Activated T-cell treated with anti-CD3 and anti-CD28 coated beads for 4 hours (primary cell): ENCODE measurements around the gene GIMD1.
"Not testable (repeated sequence)": the region's sequence is repeated elsewhere in the genome, so short reads cannot be mapped to it uniquely, and the experiment has no call there.

Source experiments
- DNase-seq: peaks from one replicate; pipeline ENCODE4 v3.0.0-alpha.2; 2020

The GIMD1 gene

DNA sequence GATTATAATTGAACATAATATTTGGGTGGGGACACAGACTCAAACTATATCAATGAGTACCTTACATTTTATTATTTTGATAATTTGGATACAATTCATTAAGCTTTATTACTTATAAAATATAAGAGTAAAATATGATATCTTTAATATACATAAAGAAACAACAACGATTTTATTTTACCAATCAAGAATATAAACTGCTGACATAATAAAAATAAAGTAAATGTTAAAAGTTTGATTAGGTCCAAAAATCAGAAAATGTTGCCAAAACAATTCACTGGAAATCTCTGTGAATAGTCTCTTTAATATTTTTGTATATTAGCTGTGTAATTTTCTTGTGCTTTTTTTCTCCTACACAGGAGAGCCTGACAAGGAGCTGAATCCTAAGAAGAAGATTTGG, 21.4 kb downstream of the GIMD1 start:
- no peak for DNase-seq

DNA sequence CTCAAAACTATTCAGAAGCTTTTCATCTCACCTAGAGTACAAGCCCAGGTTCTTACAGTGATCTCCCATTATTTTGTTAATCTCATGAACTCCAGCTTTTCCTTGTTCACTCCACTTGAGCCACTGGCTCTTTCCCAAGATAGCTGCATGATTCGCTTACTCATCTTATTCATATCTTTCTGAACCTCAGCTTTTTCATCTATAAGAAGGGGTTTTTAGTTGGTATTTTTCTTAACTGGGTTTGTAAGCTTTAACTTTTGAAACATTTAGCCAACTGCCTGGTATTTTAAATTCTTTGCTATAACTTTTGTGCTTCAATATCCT, 24.0 kb downstream of the GIMD1 start:
- DNase-seq: no peak

DNA sequence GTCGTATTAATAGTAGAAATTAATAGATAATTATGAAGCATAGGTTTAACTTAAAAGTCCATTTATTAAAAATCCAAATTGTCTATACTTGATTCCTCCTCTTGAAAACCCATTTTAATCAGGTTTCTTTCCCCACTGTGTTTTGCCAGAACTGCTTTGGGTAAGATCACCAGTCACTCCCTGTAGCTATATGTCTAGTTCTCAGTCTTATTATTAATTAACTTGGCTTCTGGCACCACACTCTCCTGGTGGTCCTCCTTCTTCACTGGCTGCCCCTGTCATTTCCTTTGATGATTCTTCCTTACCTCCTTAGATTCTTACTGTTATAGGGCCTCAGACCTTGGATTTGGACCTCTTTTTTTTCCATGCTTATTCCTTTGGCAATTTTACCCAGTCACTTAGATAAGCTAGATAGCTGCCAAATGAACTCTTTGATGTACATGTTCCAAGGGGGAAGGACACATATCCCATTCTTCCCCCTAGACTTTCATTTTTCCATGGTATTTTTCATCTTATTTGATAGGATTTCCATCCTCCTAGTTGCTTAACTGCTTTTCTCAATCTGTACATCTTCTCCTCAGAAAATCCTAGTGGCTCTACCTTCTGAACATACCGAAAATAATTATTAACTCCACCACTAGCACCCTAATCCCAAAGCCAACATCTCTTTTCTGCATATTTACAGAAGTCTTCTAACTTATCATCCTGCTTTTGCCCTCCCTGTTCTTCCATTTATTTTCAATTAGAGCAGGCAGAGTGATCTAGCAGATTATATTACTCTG, 24.5 kb downstream of the GIMD1 start:
- no peak for DNase-seq

DNA sequence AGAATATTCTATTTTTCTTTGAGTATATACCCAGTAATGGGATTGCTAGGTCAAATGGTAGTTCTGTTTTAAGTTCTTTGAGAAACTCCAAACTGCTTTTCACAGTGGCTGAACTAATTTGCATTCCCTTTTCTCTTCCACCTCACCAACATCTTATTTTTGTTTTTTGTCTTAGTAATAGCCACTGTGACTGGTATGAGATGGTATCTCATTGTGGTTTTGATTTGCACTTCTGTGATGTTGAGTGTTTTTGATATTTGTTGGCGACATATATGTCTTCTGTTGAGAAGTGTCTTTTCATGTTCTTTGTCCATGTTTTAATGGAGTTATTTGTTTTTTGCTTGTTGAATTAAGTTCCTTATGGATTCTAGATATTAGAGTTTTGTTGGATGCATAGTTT, 27.8 kb downstream of the GIMD1 start:
- DNase-seq: no peak

DNA sequence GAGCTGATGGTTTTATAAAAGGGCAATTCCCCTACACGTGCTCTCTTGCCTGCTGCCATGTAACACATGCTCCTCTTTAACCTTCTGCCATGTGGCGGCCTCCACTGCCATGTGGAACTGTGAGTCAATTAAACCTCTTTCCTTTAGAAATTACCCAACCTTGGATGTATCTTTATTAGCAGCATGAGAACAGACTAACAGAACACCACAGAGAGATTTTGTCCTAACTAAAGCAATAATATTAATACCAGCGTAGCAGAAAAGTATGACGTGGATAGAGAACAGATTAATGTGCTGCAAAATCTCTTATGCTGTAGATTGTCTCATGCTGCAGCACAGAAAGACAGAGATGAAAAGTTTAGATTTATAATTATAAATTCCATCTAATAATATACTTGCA, 29.1 kb downstream of the GIMD1 start:
- no peak for DNase-seq

DNA sequence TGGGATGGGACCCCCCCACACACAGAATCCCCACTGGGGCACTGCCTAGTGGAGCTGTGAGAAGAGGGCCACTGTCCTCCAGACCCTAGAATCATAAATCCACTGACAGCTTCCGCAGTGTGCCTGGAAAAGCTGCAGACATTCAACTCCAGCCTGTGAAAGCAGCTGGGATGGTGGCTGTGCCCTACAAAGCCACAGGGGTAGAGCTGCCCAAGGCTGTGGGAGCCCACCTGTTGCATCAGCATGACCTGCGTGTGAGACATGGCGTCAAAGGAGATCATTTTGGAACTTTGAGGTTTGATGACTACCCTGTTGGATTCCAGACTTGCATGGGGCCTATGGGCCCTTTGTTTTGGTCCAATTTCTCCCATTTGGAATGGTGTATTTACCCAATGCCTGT, 29.9 kb downstream of the GIMD1 start:
- DNase-seq: no peak

DNA sequence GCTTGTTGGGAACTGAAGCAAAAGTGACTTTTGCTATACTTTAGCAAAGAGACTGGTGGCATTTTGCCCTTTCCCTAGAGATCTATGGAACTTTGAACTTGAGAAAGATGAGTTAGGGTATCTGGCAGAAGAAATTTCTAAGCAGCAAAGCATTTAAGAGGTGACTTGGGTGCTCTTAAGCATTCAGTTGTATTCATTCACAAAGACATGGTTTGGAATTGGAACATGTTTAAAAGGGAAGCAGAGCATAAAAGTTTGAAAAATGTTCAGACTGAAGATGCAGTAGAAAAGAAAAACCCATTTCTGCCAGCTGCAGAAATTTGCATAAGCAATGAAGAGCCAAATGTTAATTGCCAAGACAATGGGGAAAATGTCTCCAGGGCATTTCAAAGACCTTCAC, 30.7 kb downstream of the GIMD1 start:
- no peak for DNase-seq

DNA sequence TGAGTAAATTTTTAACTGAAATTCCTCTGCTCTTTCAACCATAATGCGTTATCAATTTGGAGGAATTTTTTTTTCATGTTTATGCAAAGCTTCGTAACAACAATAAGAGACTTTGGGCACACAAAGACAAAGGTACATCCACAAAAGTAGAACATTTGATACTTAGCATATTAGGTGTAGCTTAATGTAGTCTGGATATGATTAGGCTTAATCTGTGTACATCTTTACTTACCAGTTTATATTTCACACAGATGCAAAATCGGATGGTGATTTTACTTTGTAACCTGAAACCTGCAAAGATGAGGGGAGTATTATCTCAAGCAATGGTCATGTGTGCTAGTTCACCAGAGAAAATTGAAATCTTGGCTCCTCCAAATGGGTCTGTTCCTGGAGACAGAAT, 32.0 kb downstream of the GIMD1 start:
- no peak for DNase-seq

DNA sequence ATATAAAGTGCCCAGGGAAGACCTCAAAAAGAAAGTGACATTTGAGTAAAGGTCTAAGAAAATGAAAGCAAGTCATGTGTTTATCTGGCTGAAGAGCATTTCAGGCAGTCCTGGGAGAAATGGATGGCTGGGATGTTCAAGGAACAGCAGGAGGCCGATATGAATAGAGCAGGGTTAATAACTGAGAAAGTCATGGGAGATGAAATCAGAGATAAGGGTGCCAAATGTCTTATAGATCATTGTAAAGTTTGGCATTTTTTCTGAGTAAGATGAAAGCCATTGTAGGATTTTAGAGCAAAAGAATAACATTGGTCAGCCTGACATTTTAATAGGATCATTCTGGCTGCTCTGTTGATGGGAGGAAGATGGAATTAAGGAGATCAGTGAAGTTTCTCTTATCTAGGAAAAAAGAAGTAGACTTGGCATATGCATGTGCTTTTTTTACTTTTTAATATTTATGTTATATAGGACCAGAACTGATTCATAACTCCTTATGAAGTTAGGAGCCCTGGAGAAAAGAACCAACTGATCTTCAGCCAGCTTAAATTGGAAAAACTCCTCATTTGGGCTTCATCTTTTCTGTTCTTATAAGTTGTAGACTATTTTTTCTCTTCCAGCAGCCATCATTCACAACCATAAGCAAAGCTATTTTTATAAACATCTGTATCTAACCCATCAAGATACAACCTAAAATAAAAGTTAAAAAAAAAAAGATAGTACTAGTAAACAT, 33.7 kb downstream of the GIMD1 start:
- DNase-seq: no peak

DNA sequence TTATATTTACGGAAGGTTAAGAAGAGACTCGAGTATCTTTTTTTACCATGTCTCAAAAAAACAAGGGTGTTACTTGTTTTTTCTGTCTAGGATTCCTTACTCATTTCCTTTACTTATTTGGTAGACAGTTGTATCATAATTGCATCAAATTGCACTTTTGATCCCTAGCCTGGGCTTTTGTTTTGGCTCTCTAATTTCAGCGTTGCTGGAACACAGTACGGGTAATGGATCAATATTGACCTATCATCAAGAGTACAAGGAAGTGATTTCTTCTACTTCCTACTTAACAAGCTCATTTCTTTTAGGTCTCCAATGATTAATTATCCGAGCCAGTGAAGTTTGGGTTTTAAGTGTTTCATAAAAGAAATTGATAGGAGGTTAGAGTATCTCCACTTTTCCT, 35.4 kb downstream of the GIMD1 start:
- no peak for DNase-seq

DNA sequence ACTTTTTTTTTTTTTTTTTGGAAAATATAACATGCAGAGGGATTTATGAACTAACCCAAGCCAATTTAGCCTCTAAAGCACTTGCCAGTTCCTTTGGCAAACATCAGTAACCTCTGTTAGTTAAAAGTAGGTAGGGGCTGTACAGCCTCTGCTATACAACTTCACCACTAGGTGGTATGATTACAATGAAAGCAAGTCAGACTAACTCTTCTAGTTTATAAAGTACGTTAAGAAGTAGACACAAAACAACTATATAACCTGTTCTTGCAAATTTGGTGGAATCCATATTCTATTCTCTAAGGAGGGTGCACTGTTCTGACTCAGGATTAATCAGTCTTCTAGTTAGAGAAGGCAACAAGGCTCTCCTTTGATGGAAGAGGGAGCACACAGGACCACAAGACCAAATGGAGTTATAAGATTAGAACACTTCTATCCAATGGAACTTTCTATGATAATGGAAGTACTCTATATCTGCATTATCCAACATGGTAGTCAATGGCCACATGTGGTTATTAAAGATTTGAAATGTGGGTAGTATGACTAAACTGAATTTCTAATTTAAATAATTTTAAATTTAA, 39.4 kb downstream of the GIMD1 start:
- DNase-seq: no peak

DNA sequence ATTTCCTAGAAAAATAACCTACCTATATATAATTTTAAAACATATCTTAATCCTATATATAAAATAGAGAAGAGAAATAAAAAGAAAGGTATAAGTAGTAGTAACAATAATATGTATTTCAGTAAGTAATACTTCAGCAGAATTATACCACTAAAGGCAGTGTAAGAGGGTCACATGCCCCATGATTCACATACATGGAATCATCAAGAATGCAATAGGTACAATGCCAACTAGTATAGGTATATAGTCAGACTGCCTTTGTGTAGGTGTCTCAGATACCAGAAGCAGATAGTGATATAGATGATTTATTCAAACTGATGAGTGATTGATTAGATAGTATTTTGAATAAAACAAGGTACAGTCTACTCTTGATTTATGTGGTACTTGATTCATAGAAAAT, 42.8 kb downstream of the GIMD1 start:
- DNase-seq: no peak

DNA sequence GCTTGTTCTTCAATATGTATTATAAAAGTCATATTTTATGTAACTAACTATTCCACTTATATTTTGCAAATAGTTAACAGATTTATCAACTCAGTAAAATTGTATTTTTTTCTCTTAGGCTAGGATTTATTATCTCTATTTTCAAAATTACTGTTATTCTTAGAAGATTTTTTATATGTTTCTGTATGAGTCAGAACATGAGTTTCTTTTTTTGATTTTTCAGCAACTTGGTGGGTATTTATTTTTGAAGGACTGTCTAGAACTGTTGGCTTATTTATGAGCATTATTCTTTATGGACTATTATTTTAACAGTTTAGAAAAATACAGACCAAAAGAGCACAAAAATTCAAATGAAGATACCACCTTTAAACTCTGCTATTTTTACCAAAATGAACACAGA, 45.5 kb downstream of the GIMD1 start:
- DNase-seq: no peak

DNA sequence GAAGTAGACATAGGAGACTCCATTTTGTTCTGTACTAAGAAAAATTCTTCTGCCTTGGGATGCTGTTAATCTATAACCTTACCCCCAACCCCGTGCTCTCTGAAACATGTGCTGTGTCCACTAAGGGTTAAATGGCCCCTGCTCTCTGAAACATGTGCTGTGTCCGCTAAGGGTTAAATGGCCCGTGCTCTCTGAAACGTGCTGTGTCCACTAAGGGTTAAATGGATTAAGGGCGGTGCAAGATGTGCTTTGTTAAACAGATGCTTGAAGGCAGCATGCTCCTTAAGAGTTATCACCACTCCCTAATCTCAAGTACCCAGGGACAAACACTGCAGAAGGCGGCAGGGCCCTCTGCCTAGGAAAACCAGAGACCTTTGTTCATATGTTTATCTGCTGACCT, 46.8 kb downstream of the GIMD1 start:
- not testable (repeated sequence) for DNase-seq

DNA sequence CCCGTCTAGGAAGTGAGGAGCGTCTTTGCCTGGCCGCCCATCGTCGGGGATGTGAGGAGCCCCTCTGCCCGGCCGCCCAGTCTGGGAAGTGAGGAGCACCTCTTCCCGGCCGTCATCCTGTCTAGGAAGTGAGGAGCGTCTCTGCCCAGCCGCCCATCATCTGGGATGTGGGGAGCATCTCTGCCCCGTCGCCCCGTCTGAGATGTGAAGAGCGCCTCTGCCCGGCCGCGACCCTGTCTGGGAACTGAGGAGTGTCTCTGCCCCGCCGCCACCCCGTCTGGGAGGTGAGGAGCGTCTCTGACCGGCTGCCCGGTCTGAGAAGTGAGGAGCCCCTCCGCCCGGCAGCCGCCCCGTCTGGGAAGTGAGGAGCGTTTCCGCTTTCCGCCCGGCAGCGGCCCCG, 47.4 kb downstream of the GIMD1 start:
- not testable (repeated sequence) for DNase-seq

DNA sequence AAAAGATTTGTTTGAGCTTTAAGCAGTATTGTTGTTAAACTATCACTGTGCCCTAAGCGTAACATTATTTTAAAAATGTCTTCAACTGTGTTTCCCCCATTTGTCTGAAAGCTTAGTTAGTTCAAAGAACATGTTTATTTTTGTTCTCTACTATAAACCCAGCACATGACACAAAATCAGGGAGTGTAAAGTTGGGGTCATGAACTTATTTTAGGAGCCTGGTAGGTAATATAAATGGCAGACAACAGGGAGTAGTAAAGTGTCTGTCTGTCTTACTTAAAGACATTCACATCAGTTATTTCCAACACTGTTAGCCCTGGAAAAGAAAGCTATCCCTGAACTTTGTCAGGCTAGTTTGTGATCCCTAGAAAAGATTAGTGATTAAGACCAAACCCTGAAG, 48.3 kb downstream of the GIMD1 start:
- DNase-seq: no peak

DNA sequence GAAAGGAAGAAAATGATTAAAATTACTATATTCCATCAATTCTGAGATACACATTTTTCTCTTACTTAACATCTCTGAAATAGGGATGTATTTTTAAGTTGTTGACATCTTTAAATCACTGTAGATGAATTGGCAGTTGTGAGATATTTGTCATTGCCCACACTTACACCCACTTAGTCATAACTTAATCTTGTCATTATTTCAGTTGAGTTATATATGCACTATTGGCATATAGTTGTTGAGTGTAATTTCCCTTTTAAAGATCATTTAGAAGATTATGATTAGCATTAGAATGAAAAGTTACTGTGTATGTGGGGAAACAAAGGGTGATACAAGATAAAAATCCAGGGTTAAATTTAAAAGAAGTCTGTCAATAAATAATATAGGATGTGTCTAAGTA, 50.1 kb downstream of the GIMD1 start:
- no peak for DNase-seq

DNA sequence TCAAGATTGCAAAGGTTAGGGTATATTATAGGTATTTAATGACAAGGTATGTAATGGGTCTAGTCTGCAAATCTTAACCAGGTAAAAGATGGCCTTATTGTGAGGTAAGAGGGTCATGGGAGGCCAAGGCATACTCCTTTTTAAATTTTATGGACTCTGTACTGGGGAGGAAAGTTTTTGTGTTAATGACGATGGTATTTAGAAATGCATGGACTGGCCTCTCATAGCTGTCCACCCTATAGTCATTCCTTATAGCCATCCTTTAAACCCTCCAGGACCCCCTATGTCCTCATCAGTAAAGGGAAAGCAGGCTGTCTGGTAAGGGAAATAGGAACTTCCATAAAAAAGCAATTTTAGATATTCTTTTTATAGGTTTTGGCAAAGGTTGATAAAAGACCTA, 50.8 kb downstream of the GIMD1 start:
- DNase-seq: no peak

DNA sequence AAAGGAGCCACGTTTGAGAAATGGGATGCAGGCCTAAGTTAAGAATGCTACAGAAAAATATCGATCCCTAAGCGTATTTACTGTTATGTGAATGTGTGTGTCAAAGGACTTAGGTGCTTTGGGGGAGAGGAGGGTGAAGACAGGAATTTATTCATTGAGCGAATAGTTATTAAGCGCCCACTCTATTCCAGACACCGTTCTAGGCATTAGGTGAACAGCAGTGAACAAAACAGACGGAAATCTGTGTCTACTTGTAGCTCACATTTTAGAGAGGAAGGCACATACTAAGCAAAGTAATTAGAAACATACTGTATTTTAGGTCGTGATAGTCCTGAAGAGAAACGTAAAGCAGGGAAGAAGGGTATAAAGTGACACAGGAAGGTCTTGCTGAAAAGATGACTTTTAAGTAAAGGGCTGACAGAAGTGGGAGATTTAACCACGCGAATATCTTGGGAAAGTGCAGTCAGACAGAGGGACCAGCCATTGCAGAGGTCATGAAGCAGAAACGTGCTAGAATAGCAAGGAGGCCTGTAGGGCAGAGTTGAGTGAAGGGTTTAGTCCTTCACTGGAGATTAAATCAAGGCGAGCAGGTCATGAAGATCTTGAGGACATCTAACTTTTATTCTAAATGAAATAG, 51.7 kb downstream of the GIMD1 start:
- no peak for DNase-seq

DNA sequence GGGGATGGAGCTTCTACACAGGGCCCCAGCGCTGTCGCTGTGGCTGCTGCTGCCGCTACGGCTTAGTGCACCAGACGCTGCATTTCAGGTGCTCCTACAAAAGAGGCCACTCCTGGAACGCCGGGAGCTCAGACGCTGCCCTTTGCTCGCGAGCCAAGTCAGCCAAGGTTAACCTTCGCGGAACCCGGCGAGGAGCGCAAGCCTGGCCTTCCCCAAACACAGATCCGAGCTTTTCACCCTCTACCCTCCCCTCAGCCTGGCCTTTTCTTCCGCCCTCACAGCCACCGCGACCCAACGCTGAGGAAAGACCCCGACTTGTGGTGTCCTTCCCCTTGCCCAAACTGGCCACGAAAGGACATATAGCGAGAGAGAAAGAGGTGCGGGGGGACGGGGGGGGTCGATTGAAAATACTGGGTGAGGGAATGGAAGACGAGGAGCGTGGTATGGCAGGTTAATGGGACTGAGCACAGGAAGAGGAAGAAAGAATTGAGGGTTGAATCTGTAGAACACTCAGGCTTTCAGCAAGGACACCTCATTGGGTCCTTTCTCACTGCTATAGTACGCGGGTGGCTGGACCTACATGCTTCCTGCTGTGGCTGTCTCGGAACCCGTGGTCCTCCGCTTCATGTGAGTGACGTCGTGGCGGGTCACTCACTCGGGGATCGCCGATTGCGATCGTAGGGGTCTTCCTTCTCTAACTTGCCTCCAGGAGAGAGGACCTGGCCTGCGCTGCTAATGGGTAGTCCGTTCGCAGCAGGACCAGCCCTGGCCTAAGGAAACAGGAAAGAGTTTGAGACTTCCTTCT, 52.4 kb downstream of the GIMD1 start, which contains the start of the genes AIMP1 and TBCK:
Gene AIMP1 (plus strand): TSS at position 583 of the 805 bp plus-strand sequence. CDS start 8,460 bp downstream, outside the sequence.
Gene TBCK (minus strand): TSS at position 242 of the 805 bp plus-strand sequence. CDS start 7,249 bp downstream, outside the sequence.
- DNase-seq: peak; percentile 85

DNA sequence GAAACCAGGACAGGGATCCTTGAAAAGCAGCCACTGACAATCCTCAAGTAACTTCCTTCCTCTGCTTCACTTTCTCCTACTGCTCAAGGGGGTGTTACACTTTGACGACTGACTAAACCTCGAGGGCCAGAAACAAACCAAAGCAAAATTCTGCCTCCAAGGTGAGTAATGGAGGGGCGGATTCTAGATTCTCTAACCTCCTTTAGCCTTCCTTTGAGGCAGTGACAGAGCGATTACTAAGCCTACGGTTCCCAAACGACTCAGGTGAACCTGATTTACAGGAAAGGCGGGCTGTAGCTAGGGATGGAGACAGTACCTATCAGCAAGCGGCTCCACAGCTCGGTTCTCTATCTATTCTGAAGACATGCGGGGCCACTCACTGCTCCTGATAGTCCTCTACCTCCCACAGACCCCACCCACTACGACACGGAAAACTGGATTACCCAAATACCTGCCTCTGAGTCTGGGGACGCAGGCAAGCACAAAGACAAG, 53.1 kb downstream of the GIMD1 start:
- peak; percentile 35 for DNase-seq

DNA sequence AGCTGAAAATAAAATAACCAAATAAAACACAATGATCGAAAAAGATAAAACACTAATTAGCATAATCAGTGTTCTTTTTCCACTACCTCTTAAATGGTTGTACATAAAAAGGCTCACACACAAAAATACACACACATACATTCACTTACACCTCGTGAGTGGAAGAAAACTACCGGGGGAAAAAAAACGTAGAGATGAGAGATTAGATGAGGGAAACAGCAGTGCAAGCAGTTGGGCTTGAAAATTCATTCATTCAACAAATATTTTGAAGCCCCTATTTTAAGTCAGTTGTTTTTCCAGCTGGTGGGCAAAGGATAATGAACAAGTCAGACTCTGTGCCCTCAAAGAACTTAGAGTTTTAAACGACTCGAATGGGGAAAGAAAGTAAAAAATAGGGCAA, 53.6 kb downstream of the GIMD1 start:
- DNase-seq: no peak
